Brain pericyte (primary cell): ENCODE data around the gene PDE9A.

Source experiments
- DNase-seq: peaks from one replicate; pipeline ENCODE4 v3.0.0-alpha.2; 2012; ENCODE audit warnings: low read depth, low spot score

The PDE9A gene

GRCh38 chr21:42684109-42684916 is 30.9 kb downstream of the PDE9A start:
- no peak for DNase-seq

GRCh38 chr21:42685036-42685435 is 31.6 kb downstream of the PDE9A start:
- DNase-seq = no peak

GRCh38 chr21:42685954-42686500 is 32.6 kb downstream of the PDE9A start:
- no peak for DNase-seq

- DNase-seq = no peak
These were observed 34.4 kb downstream of the PDE9A start for GRCh38 chr21:42687796-42688195.

GRCh38 chr21:42688226-42688840 is 34.9 kb downstream of the PDE9A start:
- DNase-seq = no peak

- DNase-seq = no peak
These were observed 35.5 kb downstream of the PDE9A start for GRCh38 chr21:42688841-42689371.

- DNase-seq = no peak
These were observed 37.2 kb downstream of the PDE9A start for GRCh38 chr21:42690586-42690985.

- no peak for DNase-seq
These were observed 38.6 kb downstream of the PDE9A start for GRCh38 chr21:42691901-42692559.

GRCh38 chr21:42692688-42693087 is 39.3 kb downstream of the PDE9A start:
- DNase-seq = no peak

GRCh38 chr21:42694751-42695696 is 41.6 kb downstream of the PDE9A start:
- no peak for DNase-seq

GRCh38 chr21:42695697-42696380 is 42.4 kb downstream of the PDE9A start:
- no peak for DNase-seq

- no peak for DNase-seq
These were observed 43.1 kb downstream of the PDE9A start for GRCh38 chr21:42696501-42697040.

- no peak for DNase-seq
These were observed 45.3 kb downstream of the PDE9A start for GRCh38 chr21:42698733-42699132.

GRCh38 chr21:42699196-42699595 is 45.8 kb downstream of the PDE9A start:
- no peak for DNase-seq

GRCh38 chr21:42701706-42702456 is 48.5 kb downstream of the PDE9A start:
- no peak for DNase-seq

GRCh38 chr21:42702720-42703119 is 49.3 kb downstream of the PDE9A start:
- DNase-seq = no peak

- DNase-seq = no peak
These were observed 49.9 kb downstream of the PDE9A start for GRCh38 chr21:42703136-42703908.

- DNase-seq = no peak
These were observed 50.5 kb downstream of the PDE9A start for GRCh38 chr21:42703965-42704364.

GRCh38 chr21:42704861-42705260 is 51.4 kb downstream of the PDE9A start:
- DNase-seq = no peak
